ENCODE measurements around the gene GPR45. TPM values are rescaled to one million over a fixed set of nuclear protein-coding genes. Genes with fewer than 3 reads are reported as not detected.

The GPR45 gene
- not detected for total RNA-seq

- Histone ChIP-seq H3K4me3 (no peak within 1 kb of the TSS), H3K36me3 (no peaks in the 10 kb centered on the region), H3K27ac (no peak within 1 kb of the TSS), H3K9me3 (no peaks in the 10 kb centered on the region), H3K4me1 (peaks cover 0 to 13% (median 0%) of the 10 kb centered on the region in 3 donors), H3K27me3 (peaks cover 0 to 17% (median 0%) of the 10 kb centered on the region in 4 donors)
- DNase-seq: no peak
- intact Hi-C loops (cut with DNase I): no loop called here
- 83 to 89% methylated on average over 7 to 9 of the region's 10 CpGs for WGBS, 2 donors
- TF ChIP-seq POLR2A (IDR thresholded peaks at IDR 0.05): no peak
- TF ChIP-seq CTCF (IDR thresholded peaks at IDR 0.05): no peak
These were observed at the start of gene GPR45 for GRCh38 chr2:105241443-105241842. GPR45 (plus strand) TSS chr2:105241743; CDS start chr2:105241859, 116 bp downstream.

GRCh38 chr2:105194022-105194675 is 47.4 kb upstream of the GPR45 start:
- 19 to 31% methylated on average over 12 to 14 of the region's 14 CpGs for WGBS, 2 donors
- H3K27me3 ChIP-seq: peaks cover 0 to 42% (median 0%) of the 10 kb centered on the region in 4 donors
- H3K4me1 ChIP-seq: no peaks in the 10 kb centered on the region
- peaks cover 0 to 6% (median 0%) of the 10 kb centered on the region in 3 donors for H3K9me3 ChIP-seq
- no peak overlapping the region for H3K4me3 ChIP-seq
- intact Hi-C loops (cut with DNase I): no loop called here
- no peak for TF ChIP-seq CTCF (IDR thresholded peaks at IDR 0.05)
- TF ChIP-seq POLR2A (IDR thresholded peaks at IDR 0.05): no peak
- DNase-seq: no peak
- H3K36me3 ChIP-seq: no peaks in the 10 kb centered on the region
- H3K27ac ChIP-seq: no peak overlapping the region

- intact Hi-C loops (cut with DNase I): no loop called here
These were observed 44.9 kb upstream of the GPR45 start for GRCh38 chr2:105196651-105197050.

GRCh38 chr2:105215586-105216192 is 25.9 kb upstream of the GPR45 start:
- intact Hi-C loops (cut with DNase I): no loop called here
- 45 to 60% methylated on average over 3 to 5 of the region's 5 CpGs for WGBS, 2 donors
- TF ChIP-seq POLR2A (IDR thresholded peaks at IDR 0.05) (no peak), CTCF (IDR thresholded peaks at IDR 0.05) (no peak)

More at GRCh38 chr2:105196651-105197050, 44.9 kb upstream of the GPR45 start:
- Histone ChIP-seq H3K27ac (no peak overlapping the region), H3K4me3 (no peak overlapping the region), H3K9me3 (no peaks in the 10 kb centered on the region), H3K4me1 (no peaks in the 10 kb centered on the region), H3K27me3 (peaks cover 0 to 33% (median 0%) of the 10 kb centered on the region in 4 donors), H3K36me3 (no peaks in the 10 kb centered on the region)
- TF ChIP-seq CTCF (IDR thresholded peaks at IDR 0.05) (no peak), POLR2A (IDR thresholded peaks at IDR 0.05) (no peak)
- no peak for DNase-seq
- WGBS, 2 donors: 76 to 87% methylated on average over 2 to 4 of the region's 4 CpGs

GRCh38 chr2:105220604-105221003 is 20.9 kb upstream of the GPR45 start:
- 81 to 84% methylated on average over 3 of the region's 3 CpGs for WGBS, 2 donors
- no peak for DNase-seq
- Histone ChIP-seq H3K4me1 (no peaks in the 10 kb centered on the region), H3K9me3 (no peaks in the 10 kb centered on the region), H3K36me3 (no peaks in the 10 kb centered on the region), H3K4me3 (no peak overlapping the region), H3K27ac (no peak overlapping the region), H3K27me3 (peaks cover 0 to 5% (median 0%) of the 10 kb centered on the region in 4 donors)
- intact Hi-C loops (cut with DNase I): no loop called here
- no peak for TF ChIP-seq CTCF (IDR thresholded peaks at IDR 0.05)
- TF ChIP-seq POLR2A (IDR thresholded peaks at IDR 0.05): no peak

More at GRCh38 chr2:105215586-105216192, 25.9 kb upstream of the GPR45 start:
- no peak for DNase-seq
- no peak overlapping the region for H3K27ac ChIP-seq
- no peaks in the 10 kb centered on the region for H3K36me3 ChIP-seq
- no peaks in the 10 kb centered on the region for H3K27me3 ChIP-seq
- H3K9me3 ChIP-seq: no peaks in the 10 kb centered on the region
- no peaks in the 10 kb centered on the region for H3K4me1 ChIP-seq
- H3K4me3 ChIP-seq: no peak overlapping the region
